GM21367 (cell line): ENCODE results near the gene NFIX.

ENCODE experiments used
- ATAC-seq: cut with Tn5 transposase; IDR thresholded peaks from one replicate; pipeline ENCODE4 v1.9.1; 2021; ENCODE audit not compliant: unreplicated experiment

The NFIX gene

DNA sequence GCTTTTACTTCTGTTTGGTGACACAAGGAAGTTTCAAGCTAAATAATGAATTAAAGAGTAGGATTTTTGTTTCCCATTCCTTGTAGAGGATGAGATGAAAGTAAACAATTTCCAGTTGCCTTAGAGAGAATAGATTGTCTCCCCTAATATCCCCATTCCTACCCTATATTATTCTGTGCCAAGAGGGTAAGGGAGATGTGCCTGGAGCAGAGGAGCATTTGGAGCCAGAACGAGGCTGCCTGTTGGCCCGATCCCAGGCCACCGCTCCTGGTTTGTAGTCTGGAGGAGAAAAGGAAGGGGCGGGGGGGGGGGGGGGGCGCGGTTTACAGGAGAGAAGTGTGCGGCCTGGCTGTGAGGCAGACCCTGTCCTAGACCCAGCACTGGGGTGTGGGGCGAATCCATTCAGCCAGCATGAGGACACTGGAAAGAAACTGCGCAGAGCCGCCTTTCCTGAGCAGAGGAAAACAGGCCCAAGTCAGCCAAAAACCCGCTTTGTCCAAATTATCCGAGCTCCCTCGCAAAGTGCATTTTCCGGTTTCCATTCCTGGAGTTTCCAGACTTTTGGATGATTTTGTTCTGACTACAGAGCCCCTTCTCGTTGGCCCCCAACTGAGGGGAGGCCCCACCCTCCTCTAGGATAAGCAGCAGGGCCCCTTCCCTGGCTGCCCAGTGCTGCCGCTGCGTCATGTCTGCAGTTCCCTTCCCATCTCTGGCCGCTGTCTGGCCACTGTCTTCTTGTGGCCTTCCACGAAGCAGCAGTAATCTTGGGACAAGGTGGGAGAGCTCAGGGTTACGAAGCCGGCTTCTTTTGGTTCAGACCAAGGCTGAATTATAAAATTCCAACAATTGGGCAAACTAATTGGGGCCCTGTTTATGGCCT, 23.0 kb downstream of the NFIX start:
- no peak for ATAC-seq

DNA sequence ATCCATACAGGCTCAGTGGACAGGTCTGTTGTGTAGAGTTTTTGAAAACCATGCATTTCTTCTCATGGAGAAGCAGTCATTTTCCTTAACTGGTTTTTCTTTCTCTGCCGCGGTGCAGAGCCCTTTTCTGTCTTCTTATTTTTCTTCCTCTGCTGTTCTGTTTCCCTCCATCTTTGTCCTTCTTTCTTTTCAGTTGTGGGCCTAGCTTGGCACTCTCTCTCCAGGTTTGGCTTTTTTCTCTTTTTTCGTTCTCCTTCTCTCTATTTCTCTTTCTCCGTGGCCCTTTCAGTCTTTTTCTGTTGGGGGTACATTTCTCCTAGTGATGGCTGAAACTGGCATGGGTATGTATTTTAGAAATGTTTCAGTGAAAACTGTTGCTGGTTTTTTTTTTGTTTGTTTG, 24.1 kb downstream of the NFIX start:
- no peak for ATAC-seq

DNA sequence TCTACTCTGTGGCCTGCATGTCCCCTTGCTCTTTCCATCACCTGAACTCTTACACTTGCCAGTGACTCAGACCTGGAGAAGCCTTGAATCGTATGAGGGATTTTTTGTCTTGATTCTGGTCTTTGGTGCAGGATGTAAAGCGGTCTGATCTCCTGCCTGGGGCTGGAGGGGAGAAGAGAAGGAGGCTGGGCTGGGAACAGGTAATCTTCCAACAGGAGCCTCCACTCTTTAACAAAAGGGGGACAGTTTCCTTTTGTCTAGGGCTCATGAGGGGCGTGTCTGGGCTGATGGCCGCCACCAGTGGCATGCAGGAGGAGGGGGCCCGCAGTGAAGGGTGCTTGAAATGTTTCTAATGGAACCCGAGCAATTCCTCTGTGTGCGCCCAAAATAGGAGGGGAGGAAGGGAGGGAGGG, 24.7 kb downstream of the NFIX start:
- ATAC-seq, result no peak

DNA sequence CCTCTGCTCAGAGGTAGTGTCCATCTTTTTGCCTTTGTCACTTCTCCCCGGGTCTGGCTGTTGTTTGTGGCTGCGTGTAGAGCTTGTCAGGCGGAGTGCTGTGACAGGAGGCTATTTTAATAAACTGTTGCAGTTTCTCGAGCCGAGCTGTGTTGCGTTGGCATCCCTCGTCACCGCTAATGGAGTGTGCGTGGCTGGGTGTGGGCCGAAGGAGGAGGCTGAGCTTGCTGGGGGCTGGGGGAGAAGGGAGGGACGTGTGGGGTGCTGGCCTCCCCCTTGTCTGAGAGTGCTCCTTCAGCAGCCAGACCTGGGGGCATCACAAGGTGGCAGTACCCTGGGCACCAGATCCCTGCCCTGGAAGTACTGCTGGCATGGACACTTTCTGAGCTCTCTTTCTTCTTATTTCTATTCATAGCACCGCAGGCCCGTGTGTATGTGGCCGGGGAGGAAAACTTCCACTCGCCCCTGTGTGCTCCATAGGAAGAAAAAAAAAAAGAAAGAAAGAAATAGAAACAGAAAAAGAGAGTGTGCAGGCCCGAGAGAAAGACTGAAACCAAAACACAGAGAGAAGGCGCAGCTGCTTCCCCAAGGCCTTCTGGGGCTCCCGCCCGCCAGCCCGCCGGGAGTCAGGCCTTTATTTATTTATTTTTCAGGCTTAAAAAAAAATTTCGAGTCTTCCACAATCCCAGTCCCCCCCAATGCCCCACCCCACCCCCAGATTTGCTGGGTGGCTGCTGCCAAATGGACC, 27.0 kb downstream of the NFIX start:
- no peak for ATAC-seq

DNA sequence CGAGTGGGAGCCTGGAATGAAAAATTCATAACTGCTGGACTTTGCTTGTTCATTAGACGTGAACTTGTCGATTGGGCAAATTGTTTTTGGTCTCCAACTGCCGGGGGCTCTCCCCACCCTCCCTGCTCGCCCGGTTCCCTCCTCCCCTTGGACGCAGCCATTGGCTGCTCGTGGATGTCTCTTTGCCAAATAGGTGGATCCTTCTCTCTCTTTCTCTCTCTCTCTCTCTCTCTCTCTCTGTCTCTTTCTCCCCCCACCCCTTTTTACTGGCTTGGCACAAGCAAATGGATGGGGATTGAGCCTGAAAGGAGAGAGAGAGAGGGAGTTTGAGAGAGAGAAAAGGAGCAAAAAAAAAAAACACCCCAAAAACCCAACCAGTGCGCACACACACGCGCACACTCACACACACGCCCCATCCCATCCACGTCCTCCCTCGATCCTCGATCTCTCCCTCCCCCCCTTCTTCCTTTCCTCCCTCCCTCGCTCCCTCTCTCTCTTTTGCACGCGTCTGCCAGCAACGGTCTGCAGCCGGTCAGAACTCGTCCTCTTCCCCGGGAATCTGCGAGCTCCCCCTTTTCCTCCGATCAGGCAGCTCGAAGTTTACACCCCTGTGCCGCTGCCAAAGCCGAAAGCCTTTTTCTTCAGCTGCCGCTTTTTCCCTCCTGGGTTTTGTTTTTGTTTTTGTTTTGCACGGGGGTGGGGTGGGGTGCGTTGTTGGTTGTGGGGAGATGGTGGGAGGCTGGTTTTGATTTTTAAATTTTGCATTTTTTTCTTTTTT, 27.8 kb downstream of the NFIX start:
- no peak for ATAC-seq

DNA sequence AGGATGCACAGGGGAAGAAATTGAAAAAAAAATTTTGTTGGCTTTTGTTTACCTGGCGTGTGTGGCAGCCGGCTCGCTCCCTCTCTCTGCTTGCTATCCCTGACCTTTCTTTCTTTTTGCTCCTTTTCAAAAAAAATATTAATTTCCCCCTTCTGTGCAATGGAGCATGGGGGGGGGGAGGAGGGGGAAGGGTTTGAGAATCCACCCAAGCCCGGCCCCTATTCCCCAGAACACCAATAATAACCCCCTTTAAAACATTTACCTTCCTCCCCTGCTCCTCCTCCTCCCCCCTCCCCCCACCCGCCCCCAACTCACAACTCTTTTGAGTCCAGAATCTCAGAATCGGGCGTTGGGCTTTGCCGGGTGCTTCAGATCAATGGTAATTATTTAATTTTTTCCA, 28.4 kb downstream of the NFIX start:
- ATAC-seq, result no peak

DNA sequence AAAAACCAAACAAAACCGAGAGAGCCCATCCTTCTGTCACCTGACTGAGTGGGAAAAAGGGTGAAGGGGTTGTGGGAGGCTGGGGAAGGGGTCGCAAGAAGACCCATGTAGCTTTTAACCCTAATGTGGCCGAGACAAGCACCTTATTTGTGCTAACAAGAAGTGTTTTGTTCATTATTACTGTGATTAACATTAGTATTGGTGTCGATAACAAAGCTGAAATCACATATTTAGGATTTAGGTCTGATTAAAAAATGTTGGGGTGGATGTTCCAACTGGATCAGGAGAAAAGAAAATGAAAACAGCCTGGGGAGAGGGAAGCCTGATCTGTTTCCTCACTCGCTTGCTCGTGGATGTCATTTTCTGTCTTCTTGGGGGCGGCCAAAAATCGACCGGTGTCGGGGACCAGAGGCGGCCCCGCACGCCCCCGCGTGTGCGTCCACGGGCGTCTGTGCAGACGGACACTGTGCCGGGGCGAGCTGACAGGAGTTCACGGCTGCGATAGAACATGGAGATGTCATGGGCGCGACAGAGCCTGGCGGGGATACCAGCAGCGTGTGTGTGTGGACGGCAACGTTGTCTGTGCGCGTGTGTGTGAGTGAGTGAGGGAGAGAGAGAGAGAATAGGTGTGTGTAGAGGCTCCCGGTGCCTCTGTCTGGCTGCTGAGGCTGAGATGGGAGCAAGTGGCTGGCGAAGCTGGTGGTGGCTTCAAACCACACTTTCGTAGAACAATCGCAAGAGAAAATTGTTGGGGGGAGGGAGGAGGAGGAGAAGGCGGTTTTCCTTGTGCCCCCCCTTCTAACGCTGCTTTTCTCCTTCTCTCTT, 29.1 kb downstream of the NFIX start:
- ATAC-seq, result no peak

DNA sequence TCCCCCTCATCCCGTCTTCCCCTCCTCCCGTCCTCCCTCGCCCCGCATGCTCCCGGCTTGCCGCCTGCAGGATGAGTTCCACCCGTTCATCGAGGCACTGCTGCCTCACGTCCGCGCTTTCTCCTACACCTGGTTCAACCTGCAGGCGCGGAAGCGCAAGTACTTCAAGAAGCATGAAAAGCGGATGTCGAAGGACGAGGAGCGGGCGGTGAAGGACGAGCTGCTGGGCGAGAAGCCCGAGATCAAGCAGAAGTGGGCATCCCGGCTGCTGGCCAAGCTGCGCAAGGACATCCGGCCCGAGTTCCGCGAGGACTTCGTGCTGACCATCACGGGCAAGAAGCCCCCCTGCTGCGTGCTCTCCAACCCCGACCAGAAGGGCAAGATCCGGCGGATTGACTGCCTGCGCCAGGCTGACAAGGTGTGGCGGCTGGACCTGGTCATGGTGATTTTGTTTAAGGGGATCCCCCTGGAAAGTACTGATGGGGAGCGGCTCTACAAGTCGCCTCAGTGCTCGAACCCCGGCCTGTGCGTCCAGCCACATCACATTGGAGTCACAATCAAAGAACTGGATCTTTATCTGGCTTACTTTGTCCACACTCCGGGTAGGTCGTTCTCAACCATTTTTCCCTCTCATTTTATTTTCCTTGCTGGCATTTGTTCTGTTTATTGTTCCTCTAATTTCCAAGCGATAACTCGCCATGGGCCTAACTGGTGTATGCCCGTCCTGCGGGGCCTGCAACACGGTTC, 29.8 kb downstream of the NFIX start:
- no peak for ATAC-seq

DNA sequence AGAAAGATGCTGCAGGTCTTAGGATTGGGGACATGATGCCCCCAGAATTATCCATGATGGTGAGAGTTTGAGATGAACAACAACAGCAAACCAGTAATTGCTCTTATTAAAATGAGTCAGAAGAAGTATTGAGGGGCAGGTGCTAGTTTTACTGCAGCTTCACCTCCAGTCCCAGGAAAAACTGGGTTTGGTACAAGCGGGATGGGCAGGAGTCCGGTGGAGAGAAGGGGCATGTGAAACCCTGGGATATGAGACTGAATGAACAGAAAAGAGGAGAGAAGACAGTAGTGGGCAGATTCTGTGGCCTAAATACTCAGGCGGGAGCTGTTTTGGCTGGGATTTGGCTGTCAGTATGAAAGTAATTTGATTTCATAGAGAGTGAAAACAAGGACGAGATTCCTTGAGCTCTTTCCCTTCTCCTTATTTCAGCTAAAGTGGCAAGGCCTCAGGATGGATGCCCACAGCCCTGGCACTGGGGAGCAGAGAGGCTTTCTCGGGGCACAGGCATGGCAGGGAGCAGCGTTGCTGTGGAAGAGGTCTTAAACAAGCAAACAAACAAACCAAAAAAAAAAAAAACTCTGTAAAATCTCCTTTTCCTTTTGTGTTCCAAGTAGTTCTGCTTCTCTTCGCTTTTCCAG, 30.7 kb downstream of the NFIX start:
- ATAC-seq, result no peak

DNA sequence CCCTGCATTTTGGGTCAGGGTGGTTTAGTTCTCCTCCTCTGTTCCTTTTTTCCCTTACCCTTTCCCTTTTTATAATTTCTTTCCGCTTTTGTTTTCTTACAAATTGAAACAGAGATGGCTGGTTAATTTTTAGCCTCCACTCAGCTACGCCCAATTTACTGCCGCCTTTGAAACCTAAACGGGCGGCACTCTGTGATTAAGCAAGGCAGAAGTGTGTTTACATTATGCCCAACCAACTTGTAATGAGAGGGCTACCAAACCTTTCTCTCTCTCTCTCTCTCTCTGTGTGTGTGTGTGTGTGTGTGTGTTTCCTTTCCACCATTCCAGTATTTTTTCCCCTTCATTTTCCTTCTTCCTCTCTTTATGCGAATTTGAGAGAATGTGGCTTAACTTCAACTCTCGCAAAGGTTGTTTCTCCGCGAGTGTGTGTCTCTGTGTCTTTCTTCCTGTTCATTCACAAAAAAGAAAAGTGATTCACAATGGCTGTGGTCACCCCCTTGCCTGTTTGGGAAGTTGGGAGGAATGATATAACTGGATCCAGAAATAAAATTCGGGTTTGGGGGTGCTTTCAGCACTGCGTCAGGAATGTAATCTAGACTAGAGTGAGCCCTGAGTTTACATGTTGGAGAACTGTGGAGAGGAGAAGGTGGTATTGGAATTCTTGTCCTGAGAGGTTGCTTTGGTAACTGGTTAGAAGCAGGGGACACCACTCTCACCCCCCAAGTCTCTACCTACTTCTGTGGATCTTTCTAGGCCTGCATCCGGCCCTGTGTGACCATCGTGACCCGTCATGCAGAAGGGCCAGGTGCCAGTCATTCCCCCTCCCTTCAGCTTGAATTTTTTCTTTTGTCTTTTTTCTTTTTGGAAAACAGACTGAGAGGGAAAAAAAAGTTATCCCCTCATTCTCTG, 31.4 kb downstream of the NFIX start:
- ATAC-seq, result no peak

DNA sequence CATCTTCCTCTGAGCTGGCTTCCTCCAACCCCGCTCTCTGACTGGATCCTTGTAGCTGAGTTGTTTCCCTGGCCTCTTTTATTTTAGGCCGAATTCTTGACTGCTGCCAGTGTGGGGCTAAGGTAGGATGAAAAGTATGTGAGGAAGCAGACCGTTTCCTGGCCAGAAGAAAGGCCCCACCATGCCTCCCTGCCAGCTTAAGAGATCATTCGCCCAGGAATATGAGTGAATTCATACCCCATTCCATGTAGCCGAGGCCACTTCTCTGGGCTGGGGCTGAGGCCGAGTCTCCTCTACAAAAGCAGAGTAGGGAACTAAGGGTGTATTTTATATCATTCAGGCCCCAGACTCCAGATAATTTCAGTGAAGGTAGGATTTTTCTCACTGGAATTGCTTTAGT, 32.3 kb downstream of the NFIX start:
- no peak for ATAC-seq

DNA sequence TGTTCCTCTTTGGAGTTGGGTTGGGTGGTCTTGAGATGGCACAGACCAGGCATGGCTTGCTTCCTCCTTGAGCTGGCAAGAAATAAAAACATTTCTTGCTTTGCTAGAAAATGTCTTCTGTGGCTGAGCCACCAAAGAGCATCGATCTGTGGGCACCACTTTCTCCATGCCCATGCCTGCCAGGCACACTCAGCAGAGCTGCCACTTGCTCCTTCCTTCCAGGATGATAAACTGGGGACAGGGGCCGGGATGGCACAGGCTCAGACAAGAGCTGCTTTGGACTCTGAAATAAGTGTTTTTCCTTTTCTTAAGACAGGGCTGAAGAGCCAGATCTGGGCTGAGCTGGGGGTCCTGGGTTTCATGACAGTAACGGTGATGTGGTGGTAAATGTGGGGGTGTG, 32.8 kb downstream of the NFIX start:
- ATAC-seq, result no peak

DNA sequence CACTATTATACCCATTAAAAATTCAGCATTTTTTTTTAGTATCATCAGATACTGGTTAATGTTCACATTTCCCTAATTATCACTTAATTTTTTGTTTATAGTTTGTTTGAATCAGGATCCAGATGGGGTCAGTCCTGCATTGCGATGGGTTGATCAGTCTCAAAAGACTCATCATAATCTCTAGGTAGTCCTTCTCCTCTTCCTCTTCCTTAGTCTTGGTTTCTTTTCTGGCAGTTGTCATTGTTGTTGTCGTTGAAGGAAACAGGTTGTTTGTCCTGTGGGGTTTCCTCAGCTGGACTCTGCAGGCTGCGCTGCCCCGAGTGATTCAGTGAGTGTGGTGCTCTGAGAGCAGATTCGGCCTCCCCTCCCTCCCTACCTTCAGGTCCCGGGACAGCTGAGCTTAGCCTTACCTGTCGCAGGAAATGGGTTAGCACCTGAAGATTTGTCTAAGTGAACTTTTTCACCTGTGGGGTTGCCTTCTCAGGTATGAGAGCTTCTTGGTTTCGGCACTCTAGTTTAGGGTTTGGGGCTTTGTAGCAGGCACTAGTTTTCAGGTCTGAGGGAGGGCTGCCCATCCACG, 34.1 kb downstream of the NFIX start:
- ATAC-seq, result no peak

DNA sequence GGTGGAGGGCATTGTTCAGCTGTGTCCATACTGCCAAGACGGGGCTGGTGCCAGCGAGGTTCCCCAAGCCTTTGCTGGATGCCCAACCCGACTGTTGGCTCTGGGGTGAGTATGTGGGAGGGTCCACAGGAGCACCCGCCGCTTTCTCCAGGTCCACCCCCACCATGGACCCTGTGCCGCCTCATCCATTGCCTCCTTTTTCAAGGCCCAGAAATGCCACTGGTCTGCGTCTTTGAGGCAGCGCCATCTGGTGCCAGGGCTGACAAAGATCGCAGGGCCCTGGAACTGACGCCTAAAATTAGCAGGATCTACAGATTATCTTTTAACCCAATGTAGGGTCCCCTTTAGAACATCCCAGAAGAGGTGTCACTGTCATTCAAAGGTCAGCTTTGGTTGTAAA, 34.6 kb downstream of the NFIX start:
- no peak for ATAC-seq

DNA sequence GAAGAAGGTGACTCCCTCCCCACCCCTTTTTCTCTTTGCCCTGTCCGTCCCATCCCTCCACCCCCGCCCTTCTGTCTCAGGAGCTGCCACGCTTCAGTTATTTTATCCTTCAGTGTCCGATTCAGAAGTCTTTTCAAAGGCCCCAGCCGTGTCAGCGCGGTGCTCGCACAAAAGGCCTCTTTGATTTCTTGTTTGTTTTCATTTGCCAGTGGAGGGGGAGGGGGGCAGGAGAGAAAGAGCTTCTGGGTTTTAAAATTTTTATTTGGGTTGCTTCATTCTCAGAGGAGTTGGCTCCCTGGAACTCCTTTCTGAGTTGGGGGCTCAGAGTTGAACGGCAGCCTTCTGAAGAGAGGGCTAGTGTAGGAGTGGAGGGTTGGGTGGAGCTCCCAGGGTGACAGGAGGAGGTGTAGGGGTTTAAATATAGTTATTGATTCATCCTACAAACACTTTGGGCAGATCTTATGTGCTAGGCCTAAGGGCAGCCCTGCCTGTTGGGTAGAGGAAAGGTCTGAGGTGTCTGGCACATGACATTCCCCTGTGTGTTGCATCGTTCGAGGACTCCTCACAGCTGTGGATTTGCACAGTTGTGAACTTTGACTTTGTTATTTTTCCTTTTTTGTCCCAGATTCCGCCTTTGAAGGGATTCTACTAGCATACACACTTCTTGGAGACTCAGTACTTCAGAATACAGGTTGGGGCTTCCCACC, 36.8 kb downstream of the NFIX start:
- ATAC-seq, result no peak

DNA sequence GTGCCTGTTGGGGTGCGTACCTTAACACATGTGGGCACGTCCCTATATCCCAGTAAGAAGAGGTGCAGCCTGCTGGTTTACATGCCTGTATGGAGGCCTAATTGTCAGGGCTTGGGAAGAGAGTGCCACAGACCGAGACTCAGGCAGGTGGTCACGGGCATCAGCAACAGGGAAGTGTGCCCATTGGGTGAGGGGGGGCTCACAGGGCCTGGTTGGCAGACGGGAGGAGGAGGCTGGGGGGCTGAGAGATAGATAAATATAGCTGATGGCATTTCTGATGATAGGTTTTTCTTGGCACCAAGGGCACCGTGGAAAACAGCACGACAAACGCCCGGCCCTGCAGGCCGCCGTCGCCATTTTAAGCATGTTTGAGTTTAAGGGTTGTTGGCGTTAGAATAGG, 37.6 kb downstream of the NFIX start:
- no peak for ATAC-seq

DNA sequence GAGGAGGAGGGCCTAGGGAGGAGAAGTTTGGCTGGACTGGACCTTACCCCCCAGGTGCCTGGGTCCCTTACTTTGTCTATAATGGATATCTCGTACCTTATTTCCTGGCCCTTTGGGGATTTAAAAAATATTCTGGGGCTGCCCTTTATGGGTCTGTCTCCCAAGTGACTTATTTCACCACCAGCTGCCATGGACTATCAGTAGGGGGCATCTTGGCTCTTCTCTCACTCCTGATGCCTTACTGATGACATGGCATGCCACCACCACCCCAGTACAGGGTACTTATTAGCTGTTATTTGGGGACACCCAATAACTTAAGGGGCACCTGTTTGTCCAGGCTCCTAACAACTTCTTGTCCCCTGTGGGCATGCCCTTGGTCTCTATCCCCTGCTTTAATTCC, 38.0 kb downstream of the NFIX start:
- no peak for ATAC-seq
